Liver (tissue), 9 donors: ENCODE data around the gene ACVR1. TPM values are rescaled to one million over a fixed set of nuclear protein-coding genes. Genes with fewer than 3 reads are reported as not detected.

Experiments used
- DNase-seq: peaks from one replicate; pipeline ENCODE4 v3.0.0-alpha.2; 2017; ENCODE audit warnings: low spot score
- H3K27ac ChIP-seq, 2 donors: one replicate each; pipeline ENCODE4 v1.7.0; 2013; ENCODE audit warnings: inconsistent platforms in 2 of 2, low read length in 2 of 2, control low read depth in 1 of 2, low read depth in 1 of 2, mild to moderate bottlenecking in 1 of 2
- H3K27me3 ChIP-seq, 4 donors: one replicate each; pipeline versions ENCODE4 v1.6.1 to v1.7.0; 2013; ENCODE audit warnings: low read length in 3 of 4, inconsistent platforms in 1 of 4, mild to moderate bottlenecking in 1 of 4, moderate library complexity in 1 of 4; ENCODE audit not compliant: control insufficient read depth in 4 of 4, insufficient read depth in 4 of 4
- H3K36me3 ChIP-seq, 4 donors: one replicate each; pipeline versions ENCODE4 v1.6.1 to v1.7.0; 2013; ENCODE audit warnings: low read length in 3 of 4, mild to moderate bottlenecking in 3 of 4, low read depth in 1 of 4, moderate library complexity in 1 of 4; ENCODE audit not compliant: control insufficient read depth in 4 of 4, insufficient read depth in 3 of 4
- H3K4me1 ChIP-seq, 4 donors: one replicate each; pipeline versions ENCODE4 v1.6.1 to v1.7.0; 2013; ENCODE audit warnings: low read length in 3 of 4, mild to moderate bottlenecking in 3 of 4, moderate library complexity in 1 of 4; ENCODE audit not compliant: control insufficient read depth in 4 of 4, insufficient read depth in 4 of 4
- H3K4me3 ChIP-seq, 3 donors: one replicate each; pipeline versions ENCODE4 v1.6.1 to v1.7.0; 2013; ENCODE audit warnings: low read length in 3 of 3, control low read depth in 1 of 3, low read depth in 1 of 3, mild to moderate bottlenecking in 1 of 3
- H3K9ac ChIP-seq, 2 donors: one replicate each; pipeline ENCODE4 v1.7.0; 2013; ENCODE audit warnings: low read length in 2 of 2, mild to moderate bottlenecking in 2 of 2, moderate library complexity in 2 of 2, control low read depth in 1 of 2, low read depth in 1 of 2
- H3K9me3 ChIP-seq, 4 donors: one replicate each; pipeline versions ENCODE4 v1.6.1 to v1.7.0; 2013; ENCODE audit warnings: low read length in 3 of 4; ENCODE audit not compliant: control insufficient read depth in 4 of 4
- ATF3 ChIP-seq: IDR thresholded peaks from 2 replicates; pipeline ENCODE4 v1.6.1; 2016; ENCODE audit warnings: antibody characterized with exemption
- EGR1 ChIP-seq, 2 donors: IDR thresholded peaks; 2 replicates each; pipeline ENCODE4 v1.6.1; 2016 to 2018; ENCODE audit warnings: antibody characterized with exemption in 2 of 2, low read depth in 2 of 2
- FOXA1 ChIP-seq: IDR thresholded peaks from 2 replicates; pipeline ENCODE4 v1.6.1; 2016; ENCODE audit warnings: antibody characterized with exemption
- FOXA2 ChIP-seq: IDR thresholded peaks from 2 replicates; pipeline ENCODE4 v1.6.1; 2016; ENCODE audit warnings: antibody characterized with exemption
- GABPA ChIP-seq, 2 donors: IDR thresholded peaks in 1 of 2; conservative IDR thresholded peaks in 1 of 2; 2 replicates each; pipeline ENCODE4 v1.6.1; 2016; ENCODE audit warnings: antibody characterized with exemption in 2 of 2, mild to moderate bottlenecking in 1 of 2, moderate library complexity in 1 of 2
- HNF4A ChIP-seq, 2 donors: conservative IDR thresholded peaks; 2 replicates each; pipeline ENCODE4 v1.6.1; 2016; ENCODE audit warnings: antibody characterized with exemption in 2 of 2, mild to moderate bottlenecking in 2 of 2
- HNF4G ChIP-seq: IDR thresholded peaks from 2 replicates; pipeline ENCODE4 v1.6.1; 2016; ENCODE audit warnings: antibody characterized with exemption
- JUND ChIP-seq, 2 donors: IDR thresholded peaks; 2 replicates each; pipeline ENCODE4 v1.6.1; 2016; ENCODE audit warnings: antibody characterized with exemption in 2 of 2
- NR2F2 ChIP-seq: IDR thresholded peaks from 2 replicates; pipeline ENCODE4 v1.6.1; 2016; ENCODE audit warnings: antibody characterized with exemption
- RAD21 ChIP-seq, 2 donors: IDR thresholded peaks; 2 replicates each; pipeline ENCODE4 v1.6.1; 2016; ENCODE audit warnings: antibody characterized with exemption in 2 of 2, mild to moderate bottlenecking in 2 of 2
- RXRA ChIP-seq, 2 donors: IDR thresholded peaks; 2 replicates each; pipeline ENCODE4 v1.6.1; 2017 to 2018; ENCODE audit warnings: antibody characterized with exemption in 2 of 2, mild to moderate bottlenecking in 1 of 2
- SP1 ChIP-seq: IDR thresholded peaks from 2 replicates; pipeline ENCODE4 v1.6.1; 2018; ENCODE audit warnings: antibody characterized with exemption, mild to moderate bottlenecking
- TAF1 ChIP-seq: conservative IDR thresholded peaks from 2 replicates; pipeline ENCODE4 v1.6.1; 2016; ENCODE audit warnings: antibody characterized with exemption, mild to moderate bottlenecking
- YY1 ChIP-seq: IDR thresholded peaks from 2 replicates; pipeline ENCODE4 v1.6.1; 2016; ENCODE audit warnings: antibody characterized with exemption, mild to moderate bottlenecking
- WGBS: extraction: QIAGEN DNeasy Blood & Tissue Kit; methylation state at CpG from one replicate; pipeline ENCODE4 v1.1.7; 2013; 5-methylcytosine and 5-hydroxymethylcytosine counted together
- polyA plus RNA-seq, 2 donors: library from polyadenylated mRNA; stranded (reverse) in 1 of 2; unstranded in 1 of 2; fragments of 200-250 nt in 1 of 2; fragments of >200 nt in 1 of 2; fragmentation: Nextera tagmentation in 1 of 2; extraction: Ambion mirVana in 1 of 2; gene quantifications; one replicate each; pipeline versions ENCODE4 v1.2.1 to v1.2.3, GENCODE V29; 2013 to 2015
- total RNA-seq, 2 donors: library from RNA; depleted of rRNA; stranded (reverse); fragments of >200 nt; gene quantifications; one replicate each; pipeline ENCODE4 v1.2.3, GENCODE V29; 2014
- TF ChIP-seq, protein P1 (sequence below): fragments of 150-350 bp; IDR thresholded peaks from 2 replicates; pipeline ENCODE4 v1.5.1; 2017; ENCODE audit warnings: improper control_type of control experiment, low read depth, low read length; ENCODE audit not compliant: missing input control
- TF ChIP-seq, protein P2 (sequence below): IDR thresholded peaks from 2 replicates; pipeline ENCODE4 v1.6.1; 2016; ENCODE audit warnings: antibody characterized with exemption
- TF ChIP-seq, protein P3 (sequence below): IDR thresholded peaks from 2 replicates; pipeline ENCODE4 v1.6.1; 2016; ENCODE audit warnings: antibody characterized with exemption, mild to moderate bottlenecking
- TF ChIP-seq, protein P4 (sequence below): IDR thresholded peaks from 2 replicates; pipeline ENCODE4 v1.6.1; 2016; ENCODE audit warnings: antibody characterized with exemption
- donor health status: healthy.
- donor health status: healthy.
- donor health status: healthy.
- donor health status: healthy.
- donor health status: healthy.

The ACVR1 gene
- total and polyA plus RNA-seq, 4 donors: 6.2 to 20.4 (median 8.5) TPM

- peak; percentile 75 to 82 for TF ChIP-seq HNF4A (conservative IDR thresholded peaks at IDR 0.05)
- TF ChIP-seq, protein P1, sequence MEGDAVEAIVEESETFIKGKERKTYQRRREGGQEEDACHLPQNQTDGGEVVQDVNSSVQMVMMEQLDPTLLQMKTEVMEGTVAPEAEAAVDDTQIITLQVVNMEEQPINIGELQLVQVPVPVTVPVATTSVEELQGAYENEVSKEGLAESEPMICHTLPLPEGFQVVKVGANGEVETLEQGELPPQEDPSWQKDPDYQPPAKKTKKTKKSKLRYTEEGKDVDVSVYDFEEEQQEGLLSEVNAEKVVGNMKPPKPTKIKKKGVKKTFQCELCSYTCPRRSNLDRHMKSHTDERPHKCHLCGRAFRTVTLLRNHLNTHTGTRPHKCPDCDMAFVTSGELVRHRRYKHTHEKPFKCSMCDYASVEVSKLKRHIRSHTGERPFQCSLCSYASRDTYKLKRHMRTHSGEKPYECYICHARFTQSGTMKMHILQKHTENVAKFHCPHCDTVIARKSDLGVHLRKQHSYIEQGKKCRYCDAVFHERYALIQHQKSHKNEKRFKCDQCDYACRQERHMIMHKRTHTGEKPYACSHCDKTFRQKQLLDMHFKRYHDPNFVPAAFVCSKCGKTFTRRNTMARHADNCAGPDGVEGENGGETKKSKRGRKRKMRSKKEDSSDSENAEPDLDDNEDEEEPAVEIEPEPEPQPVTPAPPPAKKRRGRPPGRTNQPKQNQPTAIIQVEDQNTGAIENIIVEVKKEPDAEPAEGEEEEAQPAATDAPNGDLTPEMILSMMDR: no peak
- peak; percentile 50 for TF ChIP-seq FOXA2
- TF ChIP-seq RAD21 (IDR thresholded peaks at IDR 0.05): peak in 1 of 2 donors; percentile 35
- TF ChIP-seq, protein P2, sequence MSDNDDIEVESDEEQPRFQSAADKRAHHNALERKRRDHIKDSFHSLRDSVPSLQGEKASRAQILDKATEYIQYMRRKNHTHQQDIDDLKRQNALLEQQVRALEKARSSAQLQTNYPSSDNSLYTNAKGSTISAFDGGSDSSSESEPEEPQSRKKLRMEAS: no peak
- TF ChIP-seq HNF4G: no peak
- TF ChIP-seq JUND (IDR thresholded peaks at IDR 0.05): peak in 1 of 2 donors; percentile 66
- no peak for TF ChIP-seq ATF3
- peak; percentile 46 for TF ChIP-seq FOXA1
- TF ChIP-seq YY1: peak; percentile 80
- TF ChIP-seq NR2F2: no peak
- no peak for TF ChIP-seq TAF1
- TF ChIP-seq EGR1 (IDR thresholded peaks at IDR 0.05; ENCODE audit: low read depth in 2 of 2): no peak
- TF ChIP-seq, protein P3, sequence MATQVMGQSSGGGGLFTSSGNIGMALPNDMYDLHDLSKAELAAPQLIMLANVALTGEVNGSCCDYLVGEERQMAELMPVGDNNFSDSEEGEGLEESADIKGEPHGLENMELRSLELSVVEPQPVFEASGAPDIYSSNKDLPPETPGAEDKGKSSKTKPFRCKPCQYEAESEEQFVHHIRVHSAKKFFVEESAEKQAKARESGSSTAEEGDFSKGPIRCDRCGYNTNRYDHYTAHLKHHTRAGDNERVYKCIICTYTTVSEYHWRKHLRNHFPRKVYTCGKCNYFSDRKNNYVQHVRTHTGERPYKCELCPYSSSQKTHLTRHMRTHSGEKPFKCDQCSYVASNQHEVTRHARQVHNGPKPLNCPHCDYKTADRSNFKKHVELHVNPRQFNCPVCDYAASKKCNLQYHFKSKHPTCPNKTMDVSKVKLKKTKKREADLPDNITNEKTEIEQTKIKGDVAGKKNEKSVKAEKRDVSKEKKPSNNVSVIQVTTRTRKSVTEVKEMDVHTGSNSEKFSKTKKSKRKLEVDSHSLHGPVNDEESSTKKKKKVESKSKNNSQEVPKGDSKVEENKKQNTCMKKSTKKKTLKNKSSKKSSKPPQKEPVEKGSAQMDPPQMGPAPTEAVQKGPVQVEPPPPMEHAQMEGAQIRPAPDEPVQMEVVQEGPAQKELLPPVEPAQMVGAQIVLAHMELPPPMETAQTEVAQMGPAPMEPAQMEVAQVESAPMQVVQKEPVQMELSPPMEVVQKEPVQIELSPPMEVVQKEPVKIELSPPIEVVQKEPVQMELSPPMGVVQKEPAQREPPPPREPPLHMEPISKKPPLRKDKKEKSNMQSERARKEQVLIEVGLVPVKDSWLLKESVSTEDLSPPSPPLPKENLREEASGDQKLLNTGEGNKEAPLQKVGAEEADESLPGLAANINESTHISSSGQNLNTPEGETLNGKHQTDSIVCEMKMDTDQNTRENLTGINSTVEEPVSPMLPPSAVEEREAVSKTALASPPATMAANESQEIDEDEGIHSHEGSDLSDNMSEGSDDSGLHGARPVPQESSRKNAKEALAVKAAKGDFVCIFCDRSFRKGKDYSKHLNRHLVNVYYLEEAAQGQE: peak; percentile 30
- no peak for TF ChIP-seq GABPA (IDR thresholded peaks at IDR 0.05 in 1 of 2, conservative IDR thresholded peaks at IDR 0.05 in 1 of 2)
- peak; percentile 43 to 75 for TF ChIP-seq RXRA (IDR thresholded peaks at IDR 0.05)
- TF ChIP-seq SP1: peak; percentile 46
- TF ChIP-seq, protein P4, sequence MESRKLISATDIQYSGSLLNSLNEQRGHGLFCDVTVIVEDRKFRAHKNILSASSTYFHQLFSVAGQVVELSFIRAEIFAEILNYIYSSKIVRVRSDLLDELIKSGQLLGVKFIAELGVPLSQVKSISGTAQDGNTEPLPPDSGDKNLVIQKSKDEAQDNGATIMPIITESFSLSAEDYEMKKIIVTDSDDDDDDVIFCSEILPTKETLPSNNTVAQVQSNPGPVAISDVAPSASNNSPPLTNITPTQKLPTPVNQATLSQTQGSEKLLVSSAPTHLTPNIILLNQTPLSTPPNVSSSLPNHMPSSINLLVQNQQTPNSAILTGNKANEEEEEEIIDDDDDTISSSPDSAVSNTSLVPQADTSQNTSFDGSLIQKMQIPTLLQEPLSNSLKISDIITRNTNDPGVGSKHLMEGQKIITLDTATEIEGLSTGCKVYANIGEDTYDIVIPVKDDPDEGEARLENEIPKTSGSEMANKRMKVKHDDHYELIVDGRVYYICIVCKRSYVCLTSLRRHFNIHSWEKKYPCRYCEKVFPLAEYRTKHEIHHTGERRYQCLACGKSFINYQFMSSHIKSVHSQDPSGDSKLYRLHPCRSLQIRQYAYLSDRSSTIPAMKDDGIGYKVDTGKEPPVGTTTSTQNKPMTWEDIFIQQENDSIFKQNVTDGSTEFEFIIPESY: peak; percentile 42
- WGBS: 36% methylated on average over 4 of the region's 4 CpGs
- Histone ChIP-seq H3K4me1 (peaks cover 8 to 32% (median 21%) of the 10 kb centered on the region in 4 donors), H3K27me3 (no peaks in the 10 kb centered on the region), H3K36me3 (peaks cover 0 to 6% (median 3%) of the 10 kb centered on the region in 4 donors), H3K9me3 (no peaks in the 10 kb centered on the region), H3K27ac (peak overlapping the region; percentile 74 to 87), H3K9ac (peak overlapping the region in 1 of 2 donors; percentile 24), H3K4me3 (peak overlapping the region in 2 of 3 donors; percentile 1 to 2)
- no peak for DNase-seq
Measured at GRCh38 chr2:157822533-157822932, 53.6 kb downstream of the ACVR1 start.
